ENCODE data around the gene FLNA.
A peak's percentile ranks its signal among the peaks of the same experiment; 100 is the strongest.

The FLNA gene

DNA sequence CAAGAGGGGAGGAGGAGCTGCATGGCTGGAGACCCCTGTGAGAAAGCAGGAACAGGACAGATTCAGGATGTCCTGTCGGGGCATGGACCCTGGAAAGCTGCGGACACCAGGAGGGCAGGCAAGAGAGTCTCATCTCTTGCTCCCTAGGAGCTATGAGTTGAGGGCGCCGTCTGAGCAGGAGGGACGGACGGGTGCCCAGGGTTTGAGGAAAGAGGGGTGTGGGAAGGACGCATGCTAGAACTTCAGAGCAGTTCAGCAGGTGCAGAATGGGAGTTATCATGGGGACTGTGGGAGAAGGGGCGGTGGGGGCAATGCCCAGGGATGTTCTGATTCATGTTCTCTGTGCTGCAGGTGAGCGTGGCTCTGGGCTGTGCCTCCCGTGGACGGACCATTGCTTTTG lies 54.0 kb downstream of the FLNA start:
- TF ChIP-seq ISL1 (CRISPR knock-in tag; IDR thresholded peaks at IDR 0.05) (no peak), ESRRG (CRISPR knock-in tag; IDR thresholded peaks at IDR 0.05) (no peak), RARB (CRISPR knock-in tag; IDR thresholded peaks at IDR 0.05) (no peak), ARNTL (CRISPR knock-in tag; IDR thresholded peaks at IDR 0.05; ENCODE audit: borderline replicate concordance, low read depth) (no peak), BACH2 (CRISPR knock-in tag; IDR thresholded peaks at IDR 0.05; ENCODE audit: borderline replicate concordance) (no peak), SNAI2 (CRISPR knock-in tag; IDR thresholded peaks at IDR 0.05) (no peak), ZFP30 (CRISPR knock-in tag; IDR thresholded peaks at IDR 0.05) (no peak), OSR1 (CRISPR knock-in tag; IDR thresholded peaks at IDR 0.05) (no peak), GLIS3 (CRISPR knock-in tag; IDR thresholded peaks at IDR 0.05) (no peak), ZC3H10 (CRISPR knock-in tag; IDR thresholded peaks at IDR 0.05) (no peak), CSDC2 (CRISPR knock-in tag; IDR thresholded peaks at IDR 0.05) (no peak), TCF4 (CRISPR knock-in tag; IDR thresholded peaks at IDR 0.05; ENCODE audit: borderline replicate concordance) (no peak), PPARA (CRISPR knock-in tag; IDR thresholded peaks at IDR 0.05; ENCODE audit: borderline replicate concordance) (no peak), TOX (CRISPR knock-in tag; IDR thresholded peaks at IDR 0.05; ENCODE audit: borderline replicate concordance) (no peak), ZNF8 (CRISPR knock-in tag; IDR thresholded peaks at IDR 0.05) (no peak), ZNF565 (CRISPR knock-in tag; conservative IDR thresholded peaks at IDR 0.05; ENCODE audit: low read depth) (no peak)
- TF ChIP-seq, protein P1, sequence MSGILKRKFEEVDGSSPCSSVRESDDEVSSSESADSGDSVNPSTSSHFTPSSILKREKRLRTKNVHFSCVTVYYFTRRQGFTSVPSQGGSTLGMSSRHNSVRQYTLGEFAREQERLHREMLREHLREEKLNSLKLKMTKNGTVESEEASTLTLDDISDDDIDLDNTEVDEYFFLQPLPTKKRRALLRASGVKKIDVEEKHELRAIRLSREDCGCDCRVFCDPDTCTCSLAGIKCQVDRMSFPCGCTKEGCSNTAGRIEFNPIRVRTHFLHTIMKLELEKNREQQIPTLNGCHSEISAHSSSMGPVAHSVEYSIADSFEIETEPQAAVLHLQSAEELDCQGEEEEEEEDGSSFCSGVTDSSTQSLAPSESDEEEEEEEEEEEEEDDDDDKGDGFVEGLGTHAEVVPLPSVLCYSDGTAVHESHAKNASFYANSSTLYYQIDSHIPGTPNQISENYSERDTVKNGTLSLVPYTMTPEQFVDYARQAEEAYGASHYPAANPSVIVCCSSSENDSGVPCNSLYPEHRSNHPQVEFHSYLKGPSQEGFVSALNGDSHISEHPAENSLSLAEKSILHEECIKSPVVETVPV (CRISPR knock-in tag; IDR thresholded peaks at IDR 0.05), result no peak
- TF ChIP-seq, protein P2, sequence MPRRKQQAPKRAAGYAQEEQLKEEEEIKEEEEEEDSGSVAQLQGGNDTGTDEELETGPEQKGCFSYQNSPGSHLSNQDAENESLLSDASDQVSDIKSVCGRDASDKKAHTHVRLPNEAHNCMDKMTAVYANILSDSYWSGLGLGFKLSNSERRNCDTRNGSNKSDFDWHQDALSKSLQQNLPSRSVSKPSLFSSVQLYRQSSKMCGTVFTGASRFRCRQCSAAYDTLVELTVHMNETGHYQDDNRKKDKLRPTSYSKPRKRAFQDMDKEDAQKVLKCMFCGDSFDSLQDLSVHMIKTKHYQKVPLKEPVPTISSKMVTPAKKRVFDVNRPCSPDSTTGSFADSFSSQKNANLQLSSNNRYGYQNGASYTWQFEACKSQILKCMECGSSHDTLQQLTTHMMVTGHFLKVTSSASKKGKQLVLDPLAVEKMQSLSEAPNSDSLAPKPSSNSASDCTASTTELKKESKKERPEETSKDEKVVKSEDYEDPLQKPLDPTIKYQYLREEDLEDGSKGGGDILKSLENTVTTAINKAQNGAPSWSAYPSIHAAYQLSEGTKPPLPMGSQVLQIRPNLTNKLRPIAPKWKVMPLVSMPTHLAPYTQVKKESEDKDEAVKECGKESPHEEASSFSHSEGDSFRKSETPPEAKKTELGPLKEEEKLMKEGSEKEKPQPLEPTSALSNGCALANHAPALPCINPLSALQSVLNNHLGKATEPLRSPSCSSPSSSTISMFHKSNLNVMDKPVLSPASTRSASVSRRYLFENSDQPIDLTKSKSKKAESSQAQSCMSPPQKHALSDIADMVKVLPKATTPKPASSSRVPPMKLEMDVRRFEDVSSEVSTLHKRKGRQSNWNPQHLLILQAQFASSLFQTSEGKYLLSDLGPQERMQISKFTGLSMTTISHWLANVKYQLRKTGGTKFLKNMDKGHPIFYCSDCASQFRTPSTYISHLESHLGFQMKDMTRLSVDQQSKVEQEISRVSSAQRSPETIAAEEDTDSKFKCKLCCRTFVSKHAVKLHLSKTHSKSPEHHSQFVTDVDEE (CRISPR knock-in tag; IDR thresholded peaks at IDR 0.05), result no peak
- TF ChIP-seq, protein P3, sequence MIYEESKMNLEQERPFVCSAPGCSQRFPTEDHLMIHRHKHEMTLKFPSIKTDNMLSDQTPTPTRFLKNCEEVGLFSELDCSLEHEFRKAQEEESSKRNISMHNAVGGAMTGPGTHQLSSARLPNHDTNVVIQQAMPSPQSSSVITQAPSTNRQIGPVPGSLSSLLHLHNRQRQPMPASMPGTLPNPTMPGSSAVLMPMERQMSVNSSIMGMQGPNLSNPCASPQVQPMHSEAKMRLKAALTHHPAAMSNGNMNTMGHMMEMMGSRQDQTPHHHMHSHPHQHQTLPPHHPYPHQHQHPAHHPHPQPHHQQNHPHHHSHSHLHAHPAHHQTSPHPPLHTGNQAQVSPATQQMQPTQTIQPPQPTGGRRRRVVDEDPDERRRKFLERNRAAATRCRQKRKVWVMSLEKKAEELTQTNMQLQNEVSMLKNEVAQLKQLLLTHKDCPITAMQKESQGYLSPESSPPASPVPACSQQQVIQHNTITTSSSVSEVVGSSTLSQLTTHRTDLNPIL (CRISPR knock-in tag; IDR thresholded peaks at IDR 0.05; ENCODE audit: low read depth), result no peak
- TF ChIP-seq, protein P4, sequence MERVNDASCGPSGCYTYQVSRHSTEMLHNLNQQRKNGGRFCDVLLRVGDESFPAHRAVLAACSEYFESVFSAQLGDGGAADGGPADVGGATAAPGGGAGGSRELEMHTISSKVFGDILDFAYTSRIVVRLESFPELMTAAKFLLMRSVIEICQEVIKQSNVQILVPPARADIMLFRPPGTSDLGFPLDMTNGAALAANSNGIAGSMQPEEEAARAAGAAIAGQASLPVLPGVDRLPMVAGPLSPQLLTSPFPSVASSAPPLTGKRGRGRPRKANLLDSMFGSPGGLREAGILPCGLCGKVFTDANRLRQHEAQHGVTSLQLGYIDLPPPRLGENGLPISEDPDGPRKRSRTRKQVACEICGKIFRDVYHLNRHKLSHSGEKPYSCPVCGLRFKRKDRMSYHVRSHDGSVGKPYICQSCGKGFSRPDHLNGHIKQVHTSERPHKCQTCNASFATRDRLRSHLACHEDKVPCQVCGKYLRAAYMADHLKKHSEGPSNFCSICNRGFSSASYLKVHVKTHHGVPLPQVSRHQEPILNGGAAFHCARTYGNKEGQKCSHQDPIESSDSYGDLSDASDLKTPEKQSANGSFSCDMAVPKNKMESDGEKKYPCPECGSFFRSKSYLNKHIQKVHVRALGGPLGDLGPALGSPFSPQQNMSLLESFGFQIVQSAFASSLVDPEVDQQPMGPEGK (CRISPR knock-in tag; IDR thresholded peaks at IDR 0.05; ENCODE audit: borderline replicate concordance), result no peak
- ATAC-seq, result no peak

DNA sequence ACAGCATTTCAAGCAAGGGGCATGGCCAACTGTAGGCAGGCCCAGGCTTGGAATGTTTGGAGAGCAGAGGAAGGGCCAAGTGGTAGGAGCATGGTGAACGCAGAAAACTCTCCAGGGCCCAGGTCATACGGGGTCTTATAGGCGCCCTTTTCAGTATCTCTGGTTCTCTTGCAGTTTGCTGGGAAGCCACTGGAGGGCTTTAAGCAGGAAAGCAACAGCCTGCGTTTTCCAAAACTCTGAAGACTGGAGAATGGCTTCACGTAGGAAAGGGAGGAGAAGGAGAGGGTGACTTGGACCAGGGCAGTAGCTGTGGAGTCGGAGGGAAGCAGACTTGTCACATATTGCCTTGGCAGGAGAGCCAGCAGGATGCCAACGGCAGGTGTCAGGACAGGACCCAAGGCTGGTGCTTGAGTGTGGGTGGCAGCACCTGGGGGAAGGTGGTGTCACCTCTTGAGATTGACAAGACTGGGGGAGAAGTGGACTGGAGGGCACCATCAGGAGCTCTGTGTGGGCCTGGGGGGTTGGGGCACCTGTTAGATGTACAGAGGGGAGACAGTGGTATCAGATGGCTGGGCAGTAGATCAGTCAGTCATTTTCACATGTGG lies 56.9 kb downstream of the FLNA start:
- peak; percentile 86 for ATAC-seq
- TF ChIP-seq, protein P3 (CRISPR knock-in tag; IDR thresholded peaks at IDR 0.05; ENCODE audit: low read depth), result no peak
- TF ChIP-seq OSR1 (CRISPR knock-in tag; IDR thresholded peaks at IDR 0.05), result no peak
- TF ChIP-seq, protein P1 (CRISPR knock-in tag; IDR thresholded peaks at IDR 0.05), result no peak
- TF ChIP-seq ZNF8 (CRISPR knock-in tag; IDR thresholded peaks at IDR 0.05), result no peak
- no peak for TF ChIP-seq ARNTL (CRISPR knock-in tag; IDR thresholded peaks at IDR 0.05; ENCODE audit: borderline replicate concordance, low read depth)
- no peak for TF ChIP-seq RARB (CRISPR knock-in tag; IDR thresholded peaks at IDR 0.05)
- no peak for TF ChIP-seq ZNF565 (CRISPR knock-in tag; conservative IDR thresholded peaks at IDR 0.05; ENCODE audit: low read depth)
- no peak for TF ChIP-seq TCF4 (CRISPR knock-in tag; IDR thresholded peaks at IDR 0.05; ENCODE audit: borderline replicate concordance)
- TF ChIP-seq ZC3H10 (CRISPR knock-in tag; IDR thresholded peaks at IDR 0.05), result no peak
- TF ChIP-seq, protein P4 (CRISPR knock-in tag; IDR thresholded peaks at IDR 0.05; ENCODE audit: borderline replicate concordance), result no peak
- no peak for TF ChIP-seq ISL1 (CRISPR knock-in tag; IDR thresholded peaks at IDR 0.05)
- no peak for TF ChIP-seq ZFP3 (CRISPR knock-in tag; IDR thresholded peaks at IDR 0.05)
- no peak for TF ChIP-seq GLIS3 (CRISPR knock-in tag; IDR thresholded peaks at IDR 0.05)
- TF ChIP-seq, protein P2 (CRISPR knock-in tag; IDR thresholded peaks at IDR 0.05), result no peak
- no peak for TF ChIP-seq CSDC2 (CRISPR knock-in tag; IDR thresholded peaks at IDR 0.05)
